HG02588 (cell line): ENCODE results near the gene HS6ST2.
A peak's percentile ranks its signal among the peaks of the same experiment; 100 is the strongest.

Source experiments
- ATAC-seq: cut with Tn5 transposase; IDR thresholded peaks from one replicate; pipeline ENCODE4 v1.9.1; 2021; ENCODE audit warnings: mild to moderate bottlenecking, moderate library complexity; ENCODE audit not compliant: unreplicated experiment

The HS6ST2 gene

DNA sequence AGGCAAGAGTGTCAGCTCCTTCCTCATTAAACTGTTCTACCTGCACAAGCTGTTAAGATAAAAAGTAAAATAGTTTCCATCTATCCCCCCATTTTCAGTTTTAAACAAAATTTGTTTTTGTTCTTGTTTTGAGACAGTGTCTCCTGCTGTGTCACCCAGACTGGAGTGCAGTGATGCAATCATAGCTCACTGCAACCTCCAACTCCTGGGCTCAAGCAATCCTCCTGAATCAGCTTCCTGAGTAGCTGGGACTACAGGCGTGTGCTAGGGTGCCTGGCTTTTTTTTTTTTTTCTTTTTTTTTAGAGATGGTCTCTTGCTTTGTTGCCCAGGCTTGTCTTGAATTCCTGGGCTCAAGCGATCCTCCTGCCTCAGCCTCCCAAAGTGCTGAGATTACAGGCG, 105.4 kb downstream of the HS6ST2 start:
- ATAC-seq: no peak

- ATAC-seq: no peak
These were observed 110.0 kb downstream of the HS6ST2 start for GRCh38 chrX:132848296-132848970.

GRCh38 chrX:132843363-132843762, 115.1 kb downstream of the HS6ST2 start:
- no peak for ATAC-seq

GRCh38 chrX:132842460-132843238, 115.8 kb downstream of the HS6ST2 start:
- no peak for ATAC-seq

- ATAC-seq: no peak
These were observed 120.5 kb downstream of the HS6ST2 start for GRCh38 chrX:132837967-132838366.

- no peak for ATAC-seq
These were observed 121.3 kb downstream of the HS6ST2 start for GRCh38 chrX:132837126-132837525.

GRCh38 chrX:132836471-132836870, 122.0 kb downstream of the HS6ST2 start:
- no peak for ATAC-seq

DNA sequence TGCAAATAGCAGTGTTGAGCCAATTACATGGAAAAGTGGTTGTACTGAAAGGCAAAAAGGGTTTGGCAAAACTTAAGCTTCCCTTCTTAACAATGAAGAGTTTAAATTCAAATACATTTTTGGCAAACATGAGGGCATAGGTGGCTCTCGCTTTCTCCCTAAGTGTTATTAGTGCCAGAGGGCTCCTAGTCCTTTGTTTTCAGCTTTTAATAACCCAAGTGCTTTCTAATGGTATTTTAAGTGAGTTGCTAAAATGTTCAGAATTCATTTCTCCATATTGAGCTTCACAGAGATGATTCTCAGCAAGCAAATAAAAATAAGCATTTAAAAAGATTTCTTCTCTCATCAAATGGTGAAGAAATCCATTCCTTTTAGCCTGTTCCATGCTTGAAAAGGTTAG, 123.7 kb downstream of the HS6ST2 start:
- ATAC-seq: no peak

DNA sequence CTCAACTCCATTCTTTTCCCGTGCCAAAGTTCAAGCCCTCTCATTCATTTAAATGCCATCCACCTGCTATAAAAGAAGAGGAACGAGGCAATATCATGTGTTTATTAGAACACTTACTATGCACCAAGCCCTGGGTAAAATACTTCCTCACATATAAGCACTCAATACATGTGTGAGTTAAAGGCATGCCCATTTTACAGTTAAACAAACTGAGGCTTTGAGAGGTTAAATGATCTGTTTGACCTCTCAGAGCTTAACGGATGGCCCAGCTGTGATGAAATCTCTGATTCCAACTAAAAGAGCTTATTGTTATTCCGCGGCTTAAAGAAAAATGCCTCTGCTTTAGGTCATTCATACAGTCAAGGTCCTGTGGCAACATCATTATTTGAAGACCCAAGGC, 124.3 kb downstream of the HS6ST2 start:
- ATAC-seq: no peak

DNA sequence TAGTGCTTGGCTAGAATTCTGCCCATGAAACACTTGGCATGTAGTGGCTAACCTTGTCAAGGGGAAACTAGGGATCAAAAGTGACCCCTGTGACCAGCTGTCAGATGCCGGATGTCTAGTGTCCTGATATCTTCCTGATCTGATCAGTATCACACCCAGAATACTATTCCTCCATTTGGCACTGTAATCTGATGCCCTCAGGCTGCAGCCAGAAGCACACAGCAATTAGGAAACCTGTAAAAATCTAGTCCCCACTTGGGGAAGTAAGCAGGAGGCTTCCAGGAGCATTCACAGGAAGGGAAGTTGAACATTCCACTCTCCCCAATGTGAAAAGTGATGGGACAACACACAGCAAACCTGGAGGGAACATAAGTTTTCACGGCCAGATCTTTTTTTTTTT, 125.1 kb downstream of the HS6ST2 start:
- no peak for ATAC-seq

GRCh38 chrX:132831336-132831973, 127.0 kb downstream of the HS6ST2 start:
- no peak for ATAC-seq

GRCh38 chrX:132822634-132823012, 135.8 kb downstream of the HS6ST2 start:
- no peak for ATAC-seq

- ATAC-seq: peak; percentile 69
These were observed 136.3 kb downstream of the HS6ST2 start for GRCh38 chrX:132821974-132822633.

DNA sequence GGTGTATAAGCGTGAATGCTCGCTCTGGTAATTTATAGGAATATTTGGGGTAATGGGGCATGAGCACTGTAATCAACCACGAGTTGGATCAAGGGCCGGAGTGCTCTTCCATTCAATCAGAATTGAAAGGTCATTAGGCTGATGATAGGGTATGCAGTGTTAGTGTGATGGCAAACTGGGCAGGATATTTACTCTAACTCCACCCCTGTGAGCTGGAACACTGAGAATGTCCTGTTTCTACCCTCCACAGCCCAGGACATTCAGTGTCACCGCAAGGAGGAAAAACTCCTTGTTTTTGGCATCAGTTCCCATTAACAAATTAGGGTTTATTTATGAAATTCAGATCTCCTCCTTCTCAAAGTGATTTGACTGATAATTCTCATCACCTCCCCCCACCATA, 137.8 kb downstream of the HS6ST2 start:
- no peak for ATAC-seq

DNA sequence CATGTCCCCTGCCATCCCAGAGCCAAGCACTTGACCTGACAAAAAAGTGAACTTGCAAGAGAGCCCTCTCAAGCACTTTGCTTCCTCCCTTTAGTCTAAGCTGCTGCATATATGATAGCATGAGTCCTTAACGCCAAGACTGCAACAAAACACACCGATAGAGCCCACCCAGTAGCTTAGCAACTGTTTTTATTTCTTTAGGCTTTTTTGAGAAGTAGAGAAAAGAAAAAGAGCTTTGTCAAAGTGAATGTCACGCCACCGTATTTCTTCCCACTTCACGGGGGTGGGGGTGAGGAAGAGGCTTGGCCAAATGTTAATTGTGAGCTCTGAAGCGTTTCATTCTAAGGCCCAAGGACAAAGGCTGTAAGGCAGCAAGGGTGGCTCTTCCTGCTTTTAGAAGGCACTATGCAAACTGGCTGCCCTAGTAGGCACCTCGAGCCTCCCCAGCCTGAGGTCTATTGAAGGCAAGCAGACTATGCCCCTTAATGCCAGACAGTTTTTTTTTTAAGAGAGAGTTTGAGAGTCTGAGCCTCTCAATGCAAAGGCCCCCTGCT, 138.6 kb downstream of the HS6ST2 start:
- no peak for ATAC-seq

- ATAC-seq: no peak
These were observed 139.8 kb downstream of the HS6ST2 start for GRCh38 chrX:132818638-132819037.

- no peak for ATAC-seq
These were observed 142.8 kb downstream of the HS6ST2 start for GRCh38 chrX:132815643-132816042.

DNA sequence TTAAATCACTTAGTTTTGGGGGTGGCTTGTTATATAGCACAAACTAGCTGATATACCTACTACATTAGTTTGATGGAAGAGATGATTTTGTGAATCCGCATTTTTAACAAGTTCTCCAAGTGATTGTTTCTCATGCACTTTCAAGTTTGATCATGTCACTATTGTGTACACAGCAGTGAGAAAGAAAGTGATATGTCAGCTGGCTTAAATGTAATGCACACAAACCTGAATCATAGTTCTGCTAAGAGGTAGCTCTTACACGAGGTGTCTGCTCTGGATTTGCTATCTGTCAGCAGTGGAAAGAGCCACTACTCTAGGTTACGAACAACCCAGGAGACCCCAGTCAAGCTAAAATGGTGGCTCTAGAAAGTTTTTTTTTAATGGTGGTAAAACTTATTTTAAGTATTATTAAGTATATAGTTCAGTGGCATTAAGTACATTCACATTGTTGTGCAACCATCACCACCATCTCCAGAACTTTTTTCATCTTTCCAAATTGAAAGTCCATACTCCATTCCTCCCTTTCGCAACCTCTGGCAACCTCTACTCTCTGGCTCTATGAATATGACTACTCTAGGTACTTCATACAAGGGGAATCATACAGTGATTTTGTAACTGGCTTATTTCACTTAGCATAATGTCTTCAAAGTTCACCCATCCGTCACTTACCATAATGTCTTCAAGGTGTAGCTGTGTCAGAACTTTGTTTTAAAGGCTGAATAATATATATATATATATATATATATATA, 147.3 kb downstream of the HS6ST2 start:
- ATAC-seq: no peak

DNA sequence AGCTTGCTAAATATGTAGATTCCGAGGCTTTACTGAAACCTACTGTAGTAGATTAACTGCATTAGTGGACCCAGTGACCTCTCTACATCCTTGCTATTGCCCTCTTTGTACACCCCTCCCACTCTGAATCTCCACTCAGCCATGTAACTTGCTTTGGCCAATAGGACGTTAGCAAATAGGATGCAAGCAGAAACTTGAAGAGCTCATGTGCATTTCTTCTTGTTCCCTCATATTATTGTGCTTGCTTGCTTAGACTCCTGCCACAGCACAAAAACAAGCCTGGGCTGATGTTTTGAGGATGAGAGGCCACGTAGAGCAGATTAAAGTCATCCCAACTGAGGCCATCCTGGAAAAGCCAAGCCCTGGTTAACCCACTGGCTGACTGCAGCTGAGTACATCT, 147.9 kb downstream of the HS6ST2 start:
- no peak for ATAC-seq

- no peak for ATAC-seq
These were observed 148.8 kb downstream of the HS6ST2 start for GRCh38 chrX:132809581-132809980.
